Heart left ventricle (tissue), 16 donors: ENCODE data around the gene PACSIN1. TPM values are rescaled to one million over a fixed set of nuclear protein-coding genes. Genes with fewer than 3 reads are reported as not detected.

ENCODE experiments used
- ATAC-seq, 4 donors: fragments of 200-7000 bp; cut with Tn5 transposase; one replicate each; pipeline ENCODE4 v1.9.1; 2020 to 2022; ENCODE audit warnings: moderate library complexity in 4 of 4, mild to moderate bottlenecking in 3 of 4, moderate number of reproducible peaks in 1 of 4
- DNase-seq, 5 donors: peaks; one replicate each; pipeline ENCODE4 v3.0.0-alpha.2; 2020
- H3K27ac ChIP-seq, 12 donors: fragments of 200-600 bp; sonication (generic) in 4 of 12; one replicate each; pipeline versions ENCODE4 v1.5.0 to v1.8.0; 2016 to 2022; ENCODE audit warnings: mild to moderate bottlenecking in 2 of 12
- H3K27me3 ChIP-seq, 9 donors: fragments of 200-600 bp; sonication (generic) in 2 of 9; one replicate each; pipeline versions ENCODE4 v1.5.1 to v1.8.0; 2016 to 2022; ENCODE audit warnings: mild to moderate bottlenecking in 3 of 9
- H3K36me3 ChIP-seq, 9 donors: fragments of 200-600 bp; sonication (generic) in 2 of 9; one replicate each; pipeline versions ENCODE4 v1.5.0 to v1.8.0; 2018 to 2022; ENCODE audit warnings: mild to moderate bottlenecking in 2 of 9
- H3K4me1 ChIP-seq, 12 donors: fragments of 200-600 bp; sonication (generic) in 4 of 12; one replicate each; pipeline versions ENCODE4 v1.5.0 to v1.8.0; 2016 to 2022; ENCODE audit warnings: mild to moderate bottlenecking in 3 of 12
- H3K4me3 ChIP-seq, 12 donors: fragments of 200-600 bp; sonication (generic) in 4 of 12; one replicate each; pipeline versions ENCODE4 v1.5.0 to v1.8.0; 2017 to 2022; ENCODE audit warnings: mild to moderate bottlenecking in 9 of 12, moderate library complexity in 4 of 12
- H3K9me3 ChIP-seq, 12 donors: fragments of 200-600 bp; sonication (generic) in 4 of 12; one replicate each; pipeline versions ENCODE4 v1.5.0 to v1.8.0; 2016 to 2022; ENCODE audit warnings: mild to moderate bottlenecking in 1 of 12
- CTCF ChIP-seq, 12 donors: fragments of 200-600 bp; sonication (generic) in 4 of 12; IDR thresholded peaks; one replicate each; pipeline versions ENCODE4 v1.5.0 to v1.8.0; 2018 to 2022; ENCODE audit warnings: antibody characterized with exemption in 12 of 12, mild to moderate bottlenecking in 5 of 12
- POLR2A ChIP-seq, 2 donors: fragments of 450-650 bp; IDR thresholded peaks; one replicate each; pipeline ENCODE4 v1.6.1; 2017; ENCODE audit warnings: antibody characterized with exemption in 2 of 2, mild to moderate bottlenecking in 2 of 2, moderate library complexity in 2 of 2
- WGBS, 4 donors: extraction: QIAGEN DNeasy Blood & Tissue Kit in 2 of 4; methylation state at CpG; one replicate each; pipeline versions ENCODE4 v1.1.5 to v1.1.7; 2013 to 2018; 5-methylcytosine and 5-hydroxymethylcytosine counted together
- intact Hi-C, 10 donors: fragments of 100-400 bp; cut with DNase I; formaldehyde crosslinking; loops; one replicate each; pipeline versions ENCODE4 v1.11.1 to v1.14.2; 2022
- polyA plus RNA-seq, 2 donors: library from polyadenylated mRNA; stranded (reverse); fragments of 200-250 nt; gene quantifications; one replicate each; pipeline ENCODE4 v1.2.3, GENCODE V29; 2013
- total RNA-seq, 9 donors: library from RNA; depleted of rRNA in 2 of 9; stranded (reverse); fragments of >200 nt in 2 of 9; fragmentation: NEBNext Ultra II Directional in 3 of 9; extraction: Animal tissue kit (Norgen Biotek cat#: 25700) in 3 of 9; gene quantifications; one replicate each; pipeline versions ENCODE4 v1.1.0 to v1.2.4, GENCODE V29; 2016 to 2023
- donor health status: ischemic (EF 13 %, LVEDD 7.1; RV severe dilation, severe dysfunction).
- donor health status: healthy with polysubstance abuse.
- donor health status: DM: no; HTN: yes; CAD: no.
- donor health status: DM: no; HTN: no; CAD: no.
- donor health status: ischemic (EF 25% LVEDD 6.9; RV normal size, moderate dysfunction).
- donor health status: ischemic (EF 25% LVEDD 5.7; RV mildly dilated, moderate dysfunction).
- donor health status: healthy.
- donor health status: DM: yes; HTN: yes; CAD: no.
- donor health status: ischemic (EF 35%, LVEDD 5.7; RV mildly dilated, moderate dysfunction).
- donor health status: nonischemic (EF 11% LVEDD 7.7; RV severe dilation, severe dysfunction).
- donor health status: DM: yes; HTN: yes; CAD: no.
- donor health status: PGD.
- donor health status: ischemic (EF 29% LVEDD 5.4; RV normal size, mild dysfunction).
- donor health status: nonischemic (EF 23%, LVEDD 6.1; RV moderate dilation, normal function).

The PACSIN1 gene
- total and polyA plus RNA-seq, 11 donors: 1.6 to 12.7 (median 6.0) TPM

GRCh38 chr6:34538581-34538980, 72.7 kb downstream of the PACSIN1 start:
- no peak overlapping the region for H3K4me3 ChIP-seq
- H3K4me1 ChIP-seq: peaks cover 0 to 5% (median 0%) of the 10 kb centered on the region in 12 donors
- H3K27me3 ChIP-seq: no peaks in the 10 kb centered on the region
- TF ChIP-seq CTCF (IDR thresholded peaks at IDR 0.05) (no peak), POLR2A (IDR thresholded peaks at IDR 0.05) (no peak)
- no peaks in the 10 kb centered on the region for H3K36me3 ChIP-seq
- no peak for ATAC-seq
- WGBS, 4 donors: 91 to 92% (median 91%) methylated on average over 6 of the region's 6 CpGs
- intact Hi-C loops: no loop called here
- no peak overlapping the region for H3K27ac ChIP-seq
- no peaks in the 10 kb centered on the region for H3K9me3 ChIP-seq
- DNase-seq: no peak

GRCh38 chr6:34539181-34539580, 73.3 kb downstream of the PACSIN1 start:
- TF ChIP-seq POLR2A (IDR thresholded peaks at IDR 0.05) (no peak), CTCF (IDR thresholded peaks at IDR 0.05) (no peak)
- DNase-seq (no peak), ATAC-seq (no peak)
- H3K27me3 ChIP-seq: no peaks in the 10 kb centered on the region
- no peak overlapping the region for H3K4me3 ChIP-seq
- no peak overlapping the region for H3K27ac ChIP-seq
- intact Hi-C loops: no loop called here
- no peaks in the 10 kb centered on the region for H3K9me3 ChIP-seq
- no peaks in the 10 kb centered on the region for H3K36me3 ChIP-seq
- peaks cover 0 to 5% (median 0%) of the 10 kb centered on the region in 12 donors for H3K4me1 ChIP-seq
- 83 to 94% (median 87%) methylated on average over 6 to 14 of the region's 14 CpGs for WGBS, 4 donors

GRCh38 chr6:34540222-34540621, 74.3 kb downstream of the PACSIN1 start:
- no peak for TF ChIP-seq POLR2A (IDR thresholded peaks at IDR 0.05)
- no peak for TF ChIP-seq CTCF (IDR thresholded peaks at IDR 0.05)
- ATAC-seq (no peak), DNase-seq (no peak)
- Histone ChIP-seq H3K9me3 (no peaks in the 10 kb centered on the region), H3K27ac (no peak overlapping the region), H3K4me1 (peaks cover 0 to 5% (median 0%) of the 10 kb centered on the region in 12 donors), H3K27me3 (no peaks in the 10 kb centered on the region), H3K4me3 (no peak overlapping the region), H3K36me3 (no peaks in the 10 kb centered on the region)
- WGBS, 4 donors: 70 to 81% (median 74%) methylated on average over 5 of the region's 5 CpGs
- intact Hi-C loops: no loop called here

- intact Hi-C loops: no loop called here
- 50 to 94% (median 93%) methylated on average over 1 to 8 of the region's 8 CpGs for WGBS, 4 donors
Observed at GRCh38 chr6:34540841-34541240, 75.0 kb downstream of the PACSIN1 start.

More at GRCh38 chr6:34540841-34541240, 75.0 kb downstream of the PACSIN1 start:
- no peak overlapping the region for H3K27ac ChIP-seq
- H3K9me3 ChIP-seq: no peaks in the 10 kb centered on the region
- H3K4me3 ChIP-seq: no peak overlapping the region
- no peak for DNase-seq
- H3K27me3 ChIP-seq: no peaks in the 10 kb centered on the region
- no peak for ATAC-seq
- TF ChIP-seq CTCF (IDR thresholded peaks at IDR 0.05) (no peak), POLR2A (IDR thresholded peaks at IDR 0.05) (no peak)
- H3K36me3 ChIP-seq: no peaks in the 10 kb centered on the region
- H3K4me1 ChIP-seq: peaks cover 0 to 7% (median 0%) of the 10 kb centered on the region in 12 donors
